GM23248 (cell line): ENCODE data around the gene TSHZ2. TPM values are rescaled to one million over a fixed set of nuclear protein-coding genes. Genes with fewer than 3 reads are reported as not detected.
"Not testable (repeated sequence)": the region's sequence is repeated elsewhere in the genome, so short reads cannot be mapped to it uniquely, and the experiment has no call there.

Experiments used
- DNase-seq: peaks from one replicate; pipeline ENCODE4 v3.0.0-alpha.2; 2015
- H2AFZ ChIP-seq: fragments of 200-600 bp; sonication (generic); 2 replicates; pipeline ENCODE4 v1.6.1; 2016; ENCODE audit warnings: antibody characterized with exemption
- H3F3A ChIP-seq: fragments of 200-600 bp; sonication (generic); 2 replicates; pipeline ENCODE4 v1.6.1; 2016; ENCODE audit warnings: mild to moderate bottlenecking, antibody characterized with exemption, mixed run types; ENCODE audit not compliant: insufficient read depth
- H3K27ac ChIP-seq: fragments of 200-600 bp; sonication (generic); 2 replicates; pipeline ENCODE4 v1.5.1; 2016; ENCODE audit warnings: mild to moderate bottlenecking
- H3K27me3 ChIP-seq: fragments of 200-600 bp; sonication (generic); replicated peaks from 2 replicates; pipeline ENCODE4 v1.6.1; 2016; ENCODE audit warnings: mild to moderate bottlenecking; ENCODE audit not compliant: insufficient read depth
- H3K36me3 ChIP-seq: fragments of 200-600 bp; sonication (generic); 2 replicates; pipeline ENCODE4 v1.6.1; 2016; ENCODE audit warnings: low read depth, mild to moderate bottlenecking
- H3K4me1 ChIP-seq: fragments of 200-600 bp; sonication (generic); 2 replicates; pipeline ENCODE4 v1.6.1; 2016; ENCODE audit warnings: mild to moderate bottlenecking; ENCODE audit not compliant: insufficient read depth
- H3K4me2 ChIP-seq: fragments of 200-600 bp; sonication (generic); one replicate; pipeline ENCODE4 v1.6.1; 2016; ENCODE audit warnings: mild to moderate bottlenecking; ENCODE audit not compliant: unreplicated experiment
- H3K4me3 ChIP-seq: fragments of 200-600 bp; sonication (generic); 2 replicates; pipeline ENCODE4 v1.5.1; 2016; ENCODE audit warnings: mild to moderate bottlenecking
- H3K79me2 ChIP-seq: fragments of 200-600 bp; sonication (generic); 2 replicates; pipeline ENCODE4 v1.6.1; 2016; ENCODE audit warnings: mild to moderate bottlenecking; ENCODE audit not compliant: insufficient read depth
- H3K9ac ChIP-seq: fragments of 200-600 bp; sonication (generic); 2 replicates; pipeline ENCODE4 v1.6.1; 2016; ENCODE audit warnings: mild to moderate bottlenecking
- H3K9me2 ChIP-seq: fragments of 200-600 bp; sonication (generic); 2 replicates; pipeline ENCODE4 v1.6.1; 2016; ENCODE audit warnings: mixed run types, mild to moderate bottlenecking, moderate library complexity; ENCODE audit not compliant: insufficient read depth
- H3K9me3 ChIP-seq: fragments of 200-600 bp; sonication (generic); one replicate; pipeline ENCODE4 v1.6.1; 2017; ENCODE audit warnings: low read depth
- H4K20me1 ChIP-seq: fragments of 200-600 bp; sonication (generic); 2 replicates; pipeline ENCODE4 v1.6.0; 2016; ENCODE audit not compliant: insufficient read depth
- EZH2 ChIP-seq: fragments of 200-600 bp; sonication (generic); IDR thresholded peaks from 2 replicates; pipeline ENCODE4 v1.6.1; 2018; ENCODE audit warnings: antibody characterized with exemption, mild to moderate bottlenecking; ENCODE audit not compliant: insufficient read depth, poor library complexity, severe bottlenecking
- EZH2phosphoT487 ChIP-seq: fragments of 200-600 bp; sonication (generic); IDR thresholded peaks from 2 replicates; pipeline ENCODE4 v1.6.1; 2018; ENCODE audit warnings: antibody characterized with exemption, moderate library complexity, mild to moderate bottlenecking, low read depth; ENCODE audit not compliant: insufficient read depth
- WGBS, 2 experiments: methylation state at CpG; one replicate each; pipeline ENCODE4 v1.1.6; 2015 to 2017; ENCODE audit warnings: low lambda C conversion rate in 2 of 2, low coverage in 1 of 2; ENCODE audit errors: missing lambda C conversion rate in 2 of 2; 5-methylcytosine and 5-hydroxymethylcytosine counted together
- in situ Hi-C: fragments of 300-500 bp; cut with MboI; formaldehyde crosslinking; loops from 2 replicates; pipeline ENCODE4 v1.15.0; 2020
- polyA plus RNA-seq: library from polyadenylated mRNA; unstranded; fragments of >200 nt; fragmentation: Nextera tagmentation; extraction: Ambion mirVana; gene quantifications from 2 replicates; pipeline ENCODE4 v1.2.1, GENCODE V29; 2016
- small RNA-seq: library from RNA; depleted of rRNA; stranded (forward); fragments of <200 nt; gene quantifications from one replicate; pipeline ENCODE3, GENCODE V24; 2014; ENCODE audit warnings: low read depth, low replicate concordance
- total RNA-seq: library from RNA; depleted of rRNA; stranded (reverse); fragments of >200 nt; shearing (Covaris generic); gene quantifications from 2 replicates; pipeline ENCODE4 v1.2.3, GENCODE V29; 2014

The TSHZ2 gene
- total and polyA plus RNA-seq, 2 experiments from 2014 or later: 4.5 to 13.4 TPM

DNA sequence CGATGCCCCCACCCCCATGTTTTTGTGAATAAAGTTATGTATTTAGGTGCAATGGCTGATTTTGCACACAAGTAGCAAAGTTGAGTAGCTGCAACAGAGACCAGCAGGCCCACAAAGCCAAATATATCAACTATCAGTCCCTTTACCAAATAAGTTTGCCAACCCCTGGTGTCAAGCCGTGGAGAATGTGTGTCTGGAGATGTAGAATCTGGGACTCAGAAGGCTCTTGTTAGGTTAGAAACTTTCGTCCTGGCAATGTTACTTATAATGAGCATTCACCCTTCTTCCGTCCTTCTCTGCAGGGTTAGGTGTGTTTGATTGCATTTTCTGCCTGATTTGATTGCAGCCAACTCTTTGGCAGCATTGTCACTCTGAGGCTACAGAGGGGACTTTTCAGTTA is 563.7 kb downstream of the TSHZ2 start:
- no peak overlapping the region for H2AFZ ChIP-seq
- no peaks in the 10 kb centered on the region for H3K9me2 ChIP-seq
- H3K4me2 ChIP-seq: no peak overlapping the region
- H3F3A ChIP-seq: no peaks in the 10 kb centered on the region
- no peaks in the 10 kb centered on the region for H3K79me2 ChIP-seq
- H3K36me3 ChIP-seq: no peaks in the 10 kb centered on the region
- H3K9ac ChIP-seq: no peak overlapping the region
- in situ Hi-C loops: no loop called here
- no peak overlapping the region for H3K27ac ChIP-seq
- TF ChIP-seq EZH2phosphoT487: no peak
- TF ChIP-seq EZH2: no peak
- WGBS, 2 experiments: 65 to 69% methylated on average over 4 of the region's 4 CpGs
- DNase-seq: no peak
- no peaks in the 10 kb centered on the region for H3K4me1 ChIP-seq
- H3K4me3 ChIP-seq: no peak overlapping the region
- no peaks in the 10 kb centered on the region for H3K27me3 ChIP-seq
- H4K20me1 ChIP-seq: no peaks in the 10 kb centered on the region
- no peaks in the 10 kb centered on the region for H3K9me3 ChIP-seq

DNA sequence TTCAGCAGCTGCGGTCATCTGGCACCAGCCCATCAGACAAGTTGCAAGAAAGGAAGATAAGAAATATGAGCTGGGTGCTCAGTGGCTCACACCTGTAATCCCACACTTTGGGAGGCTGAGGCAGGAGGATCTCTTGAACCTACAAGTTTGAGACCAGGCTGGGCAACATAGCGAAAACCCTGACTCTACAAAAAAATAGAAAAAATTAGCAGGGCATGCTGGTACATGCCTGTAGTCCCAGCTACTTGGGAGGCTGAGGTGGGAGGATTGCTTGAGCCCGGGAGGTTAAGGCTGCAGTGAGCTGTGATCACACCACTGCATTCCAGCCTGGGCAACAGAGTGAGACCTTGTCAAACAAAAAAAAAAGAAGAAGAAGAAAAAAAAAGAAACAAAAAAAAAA is 564.2 kb downstream of the TSHZ2 start:
- H4K20me1 ChIP-seq, H3K9ac ChIP-seq, H3K27me3 ChIP-seq, H3K36me3 ChIP-seq, H3K4me3 ChIP-seq, in situ Hi-C loops, H3K4me1 ChIP-seq, H2AFZ ChIP-seq, DNase-seq, H3K9me2 ChIP-seq, H3K4me2 ChIP-seq, H3K9me3 ChIP-seq, H3K79me2 ChIP-seq, H3K27ac ChIP-seq, H3F3A ChIP-seq: not testable (repeated sequence)
- WGBS, 2 experiments: 99 to 100% methylated on average over 2 to 3 of the region's 3 CpGs

DNA sequence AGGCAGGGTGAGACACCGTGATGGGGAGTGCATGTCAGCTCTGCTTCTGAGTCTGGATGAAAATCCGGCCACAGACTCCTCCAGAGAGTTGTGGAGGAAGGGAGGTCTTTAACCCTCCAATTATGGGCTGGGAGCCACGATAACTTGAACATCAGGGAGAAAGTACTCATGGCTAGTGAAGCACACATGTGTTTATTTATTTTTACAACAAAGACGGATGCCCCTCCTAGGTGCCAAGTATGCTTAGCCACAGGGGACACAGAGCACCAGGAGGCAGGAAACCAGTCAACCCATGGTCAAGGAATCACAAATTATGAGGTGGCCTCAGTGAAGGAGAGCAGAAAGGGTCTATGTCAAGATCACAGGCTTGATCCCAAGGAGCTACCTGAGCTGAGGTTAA is 567.4 kb downstream of the TSHZ2 start:
- Histone ChIP-seq H3F3A (no peaks in the 10 kb centered on the region), H3K36me3 (no peaks in the 10 kb centered on the region), H3K9me2 (no peaks in the 10 kb centered on the region), H2AFZ (no peak overlapping the region), H3K27ac (no peak overlapping the region), H4K20me1 (no peaks in the 10 kb centered on the region), H3K4me3 (no peak overlapping the region), H3K79me2 (no peaks in the 10 kb centered on the region), H3K27me3 (no peaks in the 10 kb centered on the region), H3K9ac (no peak overlapping the region), H3K9me3 (no peaks in the 10 kb centered on the region), H3K4me1 (no peaks in the 10 kb centered on the region), H3K4me2 (no peak overlapping the region)
- 40 to 47% methylated on average over 4 of the region's 4 CpGs for WGBS, 2 experiments
- TF ChIP-seq EZH2 (no peak), EZH2phosphoT487 (no peak)
- DNase-seq: no peak
- in situ Hi-C loops: no loop called here

Small RNAs within 50 kb of the gene (small RNA-seq; reads per million reads assigned to genes)
- gene RF00019: not detected
